Muscle of leg (tissue), 11 donors: ENCODE results near the gene UBE3A. TPM values are rescaled to one million over a fixed set of nuclear protein-coding genes. Genes with fewer than 3 reads are reported as not detected.
"Not testable (repeated sequence)": the region's sequence is repeated elsewhere in the genome, so short reads cannot be mapped to it uniquely, and the experiment has no call there.

Experiments
- DNase-seq: peaks from one replicate; pipeline ENCODE4 v3.0.0; 2013
- H3K27ac ChIP-seq: one replicate; pipeline ENCODE4 v1.5.1; 2013; ENCODE audit warnings: mild to moderate bottlenecking, low read length, control low read depth
- H3K27me3 ChIP-seq: one replicate; pipeline ENCODE4 v1.6.1; 2013; ENCODE audit warnings: low read length; ENCODE audit not compliant: control insufficient read depth, insufficient read depth
- H3K36me3 ChIP-seq: one replicate; pipeline ENCODE4 v1.6.1; 2013; ENCODE audit warnings: low read length; ENCODE audit not compliant: control insufficient read depth, insufficient read depth
- H3K4me1 ChIP-seq: one replicate; pipeline ENCODE4 v1.6.1; 2013; ENCODE audit warnings: low read length; ENCODE audit not compliant: control insufficient read depth, insufficient read depth
- H3K4me3 ChIP-seq: one replicate; pipeline ENCODE4 v1.5.1; 2013; ENCODE audit warnings: low read length, control low read depth
- H3K9me3 ChIP-seq: replicated peaks from 2 replicates; pipeline ENCODE4 v1.6.1; 2013; ENCODE audit warnings: low read depth, low read length; ENCODE audit not compliant: control insufficient read depth
- WGBS: methylation state at CpG from one replicate; pipeline ENCODE4 v1.1.5; 2013; ENCODE audit warnings: missing lambda C conversion rate; ENCODE audit not compliant: insufficient coverage; 5-methylcytosine and 5-hydroxymethylcytosine counted together
- polyA plus RNA-seq, 8 donors: library from polyadenylated mRNA; unstranded; fragments of 120-200 nt; gene quantifications; one replicate each; pipeline versions ENCODE4 v1.2.1 to v1.2.3, GENCODE V29; 2013; ENCODE audit warnings: inconsistent platforms in 1 of 8, low replicate concordance in 1 of 8; ENCODE audit not compliant: insufficient read length in 8 of 8, insufficient read depth in 1 of 8
- total RNA-seq: library from RNA; stranded (reverse); fragments of 120-200 nt; gene quantifications from one replicate; pipeline ENCODE4 v1.2.4, GENCODE V29; 2013

The UBE3A gene
- total and polyA plus RNA-seq, 9 donors: 57.7 to 109 (median 79.1) TPM

DNA sequence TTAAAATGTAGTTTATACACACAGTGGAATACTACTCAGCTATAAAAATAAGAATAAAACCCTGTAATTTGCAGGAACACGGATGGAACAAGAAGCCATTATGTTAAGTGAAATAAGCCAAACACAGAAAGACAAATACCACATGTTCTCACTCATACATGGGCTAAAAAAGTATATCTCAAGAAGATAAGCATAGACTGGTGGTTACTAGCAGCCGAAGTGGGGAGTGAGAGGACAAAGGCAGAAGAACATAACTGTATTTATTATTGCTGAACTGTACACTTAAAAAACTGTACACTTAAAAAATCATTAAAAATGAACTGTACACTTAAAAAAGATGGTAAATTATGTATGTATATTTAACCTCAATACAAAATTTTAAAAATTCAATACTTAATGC lies 11.0 kb downstream of the UBE3A start:
- no peak for DNase-seq
- H3K4me3 ChIP-seq: no peak overlapping the region
- no CpG with 5 or more reads among the region's 2 CpGs for WGBS
- H3K36me3 ChIP-seq: no peaks in the 10 kb centered on the region
- H3K4me1 ChIP-seq: no peaks in the 10 kb centered on the region
- no peak overlapping the region for H3K27ac ChIP-seq
- H3K27me3 ChIP-seq: no peaks in the 10 kb centered on the region
- peaks cover 2% of the 10 kb centered on the region for H3K9me3 ChIP-seq

- Histone ChIP-seq H3K27me3 (no peaks in the 10 kb centered on the region), H3K27ac (no peak overlapping the region), H3K4me3 (no peak overlapping the region), H3K9me3 (peaks cover 2% of the 10 kb centered on the region), H3K4me1 (no peaks in the 10 kb centered on the region), H3K36me3 (no peaks in the 10 kb centered on the region)
- no CpG with 5 or more reads among the region's 3 CpGs for WGBS
- DNase-seq: no peak
Measured at GRCh38 chr15:25426896-25427610, 11.8 kb downstream of the UBE3A start.

DNA sequence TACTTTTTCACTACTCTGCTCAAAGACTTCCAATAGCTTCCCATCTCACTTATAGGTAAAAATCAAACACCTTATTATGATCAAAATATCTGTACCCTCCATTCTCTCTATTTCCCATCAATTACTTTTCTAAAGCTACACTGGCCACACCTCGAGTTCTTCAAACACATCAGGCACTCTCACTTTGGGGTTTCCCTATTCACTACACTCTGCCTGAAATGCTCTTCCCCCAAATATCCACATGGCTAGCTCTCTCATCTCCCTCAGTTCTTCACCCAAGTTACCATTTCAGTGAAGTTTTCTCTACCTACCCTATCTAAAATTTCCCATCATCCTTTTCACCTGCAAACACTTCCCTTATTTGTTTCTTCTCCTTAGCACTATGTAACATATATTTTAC lies 14.8 kb downstream of the UBE3A start:
- Histone ChIP-seq H3K4me1 (no peaks in the 10 kb centered on the region), H3K36me3 (peaks cover 2% of the 10 kb centered on the region), H3K4me3 (no peak overlapping the region), H3K9me3 (peaks cover 5% of the 10 kb centered on the region), H3K27ac (no peak overlapping the region), H3K27me3 (no peaks in the 10 kb centered on the region)
- DNase-seq: no peak
- WGBS: 100% methylated on average over 1 of the region's 1 CpG

- WGBS: no CpG with 5 or more reads among the region's 2 CpGs
- DNase-seq: no peak
- H3K4me3 ChIP-seq: no peak overlapping the region
- H3K9me3 ChIP-seq: peaks cover 13% of the 10 kb centered on the region
- H3K27me3 ChIP-seq: no peaks in the 10 kb centered on the region
- no peaks in the 10 kb centered on the region for H3K4me1 ChIP-seq
- H3K27ac ChIP-seq: no peak overlapping the region
- H3K36me3 ChIP-seq: peaks cover 2% of the 10 kb centered on the region
Measured at GRCh38 chr15:25422021-25422420, 16.8 kb downstream of the UBE3A start.

DNA sequence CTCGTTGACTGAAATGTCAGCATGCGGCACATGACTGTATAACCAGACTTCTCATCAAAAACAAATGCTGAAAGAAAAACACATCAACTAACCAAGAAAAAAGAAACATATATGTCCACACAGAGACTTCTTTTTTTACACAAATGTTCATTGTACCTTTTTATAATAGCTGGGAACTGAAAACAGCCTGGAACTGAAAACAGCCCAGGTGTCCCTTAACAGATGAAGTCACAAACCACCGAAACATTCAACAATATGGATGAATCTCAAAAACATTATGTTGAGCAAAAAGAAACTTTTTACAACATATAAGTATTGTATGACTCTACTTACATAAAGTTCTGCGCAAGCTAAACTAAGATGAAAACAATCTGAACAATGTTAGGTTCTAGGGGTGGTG lies 20.6 kb downstream of the UBE3A start:
- no CpG with 5 or more reads among the region's 4 CpGs for WGBS
- Histone ChIP-seq H3K27ac (no peak overlapping the region), H3K4me3 (no peak overlapping the region), H3K9me3 (peaks cover 21% of the 10 kb centered on the region), H3K4me1 (no peaks in the 10 kb centered on the region), H3K27me3 (no peaks in the 10 kb centered on the region), H3K36me3 (peaks cover 2% of the 10 kb centered on the region)
- DNase-seq: no peak

DNA sequence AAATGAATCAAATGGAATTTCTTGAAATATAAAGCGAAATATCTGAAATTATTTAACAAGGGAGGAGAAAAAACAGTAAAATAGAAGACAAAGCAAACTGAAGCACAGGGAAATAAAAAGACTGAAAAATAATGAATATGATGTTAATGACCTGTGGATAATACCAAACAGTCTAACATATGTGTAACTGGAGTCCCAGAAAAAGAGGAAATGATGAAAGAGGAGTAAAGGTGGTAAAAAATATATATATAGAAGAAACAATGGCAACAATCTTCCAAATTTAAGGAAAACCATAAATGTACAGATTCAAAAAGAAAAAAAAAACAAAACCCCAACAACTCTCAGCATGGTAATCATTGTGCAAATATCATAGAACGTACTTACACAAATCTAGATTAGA lies 21.2 kb downstream of the UBE3A start:
- WGBS: no CpG with 5 or more reads among the region's 2 CpGs
- H3K4me1 ChIP-seq: no peaks in the 10 kb centered on the region

GRCh38 chr15:25416693-25417092 lies 22.1 kb downstream of the UBE3A start:
- Histone ChIP-seq H3K4me1 (no peaks in the 10 kb centered on the region), H3K27ac (no peak overlapping the region), H3K36me3 (peaks cover 2% of the 10 kb centered on the region), H3K9me3 (peaks cover 21% of the 10 kb centered on the region), H3K27me3 (no peaks in the 10 kb centered on the region), H3K4me3 (no peak overlapping the region)
- WGBS: 88% methylated on average over 1 of the region's 3 CpGs
- no peak for DNase-seq

More for the DNA sequence above, 21.2 kb downstream of the UBE3A start:
- H3K9me3 ChIP-seq: peaks cover 21% of the 10 kb centered on the region
- no peaks in the 10 kb centered on the region for H3K27me3 ChIP-seq
- H3K36me3 ChIP-seq: peaks cover 2% of the 10 kb centered on the region
- DNase-seq: no peak
- no peak overlapping the region for H3K4me3 ChIP-seq
- no peak overlapping the region for H3K27ac ChIP-seq

DNA sequence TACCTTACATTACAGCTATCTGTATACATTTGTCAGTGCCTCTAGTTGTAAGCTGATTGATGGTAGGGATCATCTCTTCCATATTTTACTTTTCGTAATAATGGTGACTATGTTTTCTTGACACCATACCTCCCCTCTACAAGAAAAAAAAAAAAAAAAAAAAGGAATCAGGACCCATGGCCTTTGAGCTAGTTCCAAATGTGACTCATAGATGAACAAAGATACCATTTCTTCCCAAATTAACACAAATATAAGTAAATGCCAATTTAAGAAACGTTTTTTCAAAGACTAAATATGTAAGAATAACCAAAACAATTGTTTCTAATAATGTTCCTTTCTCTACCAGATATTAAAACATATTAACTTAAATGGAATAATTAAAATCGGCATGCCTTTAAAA lies 23.1 kb downstream of the UBE3A start:
- no peak overlapping the region for H3K27ac ChIP-seq
- no CpG with 5 or more reads among the region's 3 CpGs for WGBS
- no peaks in the 10 kb centered on the region for H3K4me1 ChIP-seq
- no peak overlapping the region for H3K4me3 ChIP-seq
- H3K9me3 ChIP-seq: peaks cover 21% of the 10 kb centered on the region
- no peaks in the 10 kb centered on the region for H3K27me3 ChIP-seq
- DNase-seq: no peak
- no peaks in the 10 kb centered on the region for H3K36me3 ChIP-seq

GRCh38 chr15:25415217-25415616 lies 23.6 kb downstream of the UBE3A start:
- Histone ChIP-seq H3K27me3 (no peaks in the 10 kb centered on the region), H3K4me3 (no peak overlapping the region), H3K27ac (no peak overlapping the region), H3K36me3 (no peaks in the 10 kb centered on the region), H3K9me3 (peaks cover 18% of the 10 kb centered on the region), H3K4me1 (no peaks in the 10 kb centered on the region)
- DNase-seq: no peak
- 83% methylated on average over 1 of the region's 1 CpG for WGBS

GRCh38 chr15:25410649-25411048 lies 28.2 kb downstream of the UBE3A start:
- peaks cover 5% of the 10 kb centered on the region for H3K9me3 ChIP-seq
- H3K36me3 ChIP-seq: peaks cover 3% of the 10 kb centered on the region
- peak; percentile 21 for DNase-seq
- H3K4me3 ChIP-seq: no peak overlapping the region
- H3K27me3 ChIP-seq: no peaks in the 10 kb centered on the region
- no peak overlapping the region for H3K27ac ChIP-seq
- WGBS: no CpG with 5 or more reads among the region's 2 CpGs
- no peaks in the 10 kb centered on the region for H3K4me1 ChIP-seq

GRCh38 chr15:25409731-25410130 lies 29.1 kb downstream of the UBE3A start:
- not testable (repeated sequence) for H3K27ac ChIP-seq, H3K9me3 ChIP-seq, H3K4me3 ChIP-seq, H3K27me3 ChIP-seq, H3K4me1 ChIP-seq, H3K36me3 ChIP-seq, DNase-seq
- no CpG with 5 or more reads among the region's 4 CpGs for WGBS
